ENCODE measurements around the gene F13A1.

The F13A1 gene

DNA sequence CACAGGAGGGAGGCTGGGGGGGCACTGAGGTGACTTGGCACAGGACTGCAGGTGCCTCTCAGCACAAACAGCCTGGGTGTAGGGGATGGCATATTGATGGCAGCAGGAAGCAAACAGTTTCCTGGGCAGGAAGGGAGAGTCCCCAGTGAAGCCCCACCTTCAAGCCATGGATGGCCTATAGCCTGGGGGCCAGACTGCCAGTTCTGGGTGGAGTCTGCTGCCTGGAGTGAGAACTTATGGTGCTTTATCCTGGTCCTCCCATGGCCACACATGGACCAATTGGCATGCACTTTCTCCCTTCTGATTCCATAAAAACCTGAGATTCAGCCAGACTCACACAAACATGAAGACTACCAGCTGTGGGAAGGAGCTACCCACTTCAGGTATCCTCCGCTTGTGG lies 198.5 kb downstream of the F13A1 start:
- DNase-seq (ENCODE audit: insufficient read length, low spot score) (no peak), FAIRE-seq (no peak)

DNA sequence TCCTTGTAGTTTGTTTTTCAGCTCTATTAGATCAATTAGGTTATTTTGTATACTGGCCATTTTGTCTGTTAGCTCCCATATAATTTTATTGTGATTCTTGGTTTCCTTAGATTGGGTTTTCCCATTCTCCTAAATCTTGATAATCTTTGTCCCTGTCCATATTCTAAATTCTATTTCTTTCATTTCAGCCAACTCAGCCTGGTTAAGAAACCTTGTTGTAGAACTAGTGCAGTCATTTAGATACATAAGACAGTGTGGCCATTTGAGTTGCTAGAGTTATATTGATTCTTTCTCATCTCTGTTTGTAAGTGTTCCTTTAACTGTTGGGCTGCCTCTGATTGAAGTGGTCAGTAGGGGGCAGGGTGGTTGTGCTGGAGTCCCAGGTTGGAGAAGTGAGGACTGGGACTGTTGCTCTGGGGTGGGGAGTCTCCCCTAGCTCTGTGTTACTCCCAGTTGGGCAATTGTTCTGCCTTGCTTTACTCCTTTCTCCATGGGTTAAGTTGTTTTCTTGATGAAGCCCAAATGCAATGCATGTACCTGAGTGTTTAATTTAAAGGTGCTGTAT lies 214.9 kb downstream of the F13A1 start:
- no peak for DNase-seq (ENCODE audit: insufficient read length, low spot score)
- FAIRE-seq: no peak

Measured in HTR-8/SVneo (cell line).